CD4-positive, alpha-beta T cell treated with Interferon gamma for 1 hour (primary cell): Measurements from ENCODE around the gene TNFRSF8.
"Not testable (repeated sequence)": the region's sequence is repeated elsewhere in the genome, so short reads cannot be mapped to it uniquely, and the experiment has no call there.

Source experiments
- DNase-seq: peaks from one replicate; pipeline ENCODE4 v3.0.0-alpha.2; 2020

The TNFRSF8 gene

GRCh38 chr1:12090326-12090725 is 27.2 kb downstream of the TNFRSF8 start:
- DNase-seq = no peak

- no peak for DNase-seq
These were observed 28.1 kb downstream of the TNFRSF8 start for GRCh38 chr1:12091191-12091590.

DNA sequence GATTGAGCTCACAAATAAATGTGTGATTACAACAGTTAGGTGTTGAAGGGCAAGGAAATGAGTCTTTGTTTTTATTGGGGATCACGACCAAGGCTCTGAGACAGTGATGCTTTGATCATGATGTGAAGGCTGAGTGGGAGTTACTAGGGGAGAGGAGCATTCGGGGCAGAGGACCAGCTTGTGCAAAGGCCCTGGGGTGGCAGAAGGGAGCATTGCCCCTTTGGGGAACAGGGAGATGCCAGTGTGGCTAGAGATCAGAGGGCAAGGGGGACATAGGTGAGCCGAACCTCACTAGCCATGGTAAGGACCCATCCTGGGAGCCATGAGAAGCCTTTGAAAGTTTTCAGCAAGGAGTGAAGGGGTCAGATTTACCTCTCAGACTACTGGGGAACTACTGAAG is 31.1 kb downstream of the TNFRSF8 start:
- DNase-seq = no peak

DNA sequence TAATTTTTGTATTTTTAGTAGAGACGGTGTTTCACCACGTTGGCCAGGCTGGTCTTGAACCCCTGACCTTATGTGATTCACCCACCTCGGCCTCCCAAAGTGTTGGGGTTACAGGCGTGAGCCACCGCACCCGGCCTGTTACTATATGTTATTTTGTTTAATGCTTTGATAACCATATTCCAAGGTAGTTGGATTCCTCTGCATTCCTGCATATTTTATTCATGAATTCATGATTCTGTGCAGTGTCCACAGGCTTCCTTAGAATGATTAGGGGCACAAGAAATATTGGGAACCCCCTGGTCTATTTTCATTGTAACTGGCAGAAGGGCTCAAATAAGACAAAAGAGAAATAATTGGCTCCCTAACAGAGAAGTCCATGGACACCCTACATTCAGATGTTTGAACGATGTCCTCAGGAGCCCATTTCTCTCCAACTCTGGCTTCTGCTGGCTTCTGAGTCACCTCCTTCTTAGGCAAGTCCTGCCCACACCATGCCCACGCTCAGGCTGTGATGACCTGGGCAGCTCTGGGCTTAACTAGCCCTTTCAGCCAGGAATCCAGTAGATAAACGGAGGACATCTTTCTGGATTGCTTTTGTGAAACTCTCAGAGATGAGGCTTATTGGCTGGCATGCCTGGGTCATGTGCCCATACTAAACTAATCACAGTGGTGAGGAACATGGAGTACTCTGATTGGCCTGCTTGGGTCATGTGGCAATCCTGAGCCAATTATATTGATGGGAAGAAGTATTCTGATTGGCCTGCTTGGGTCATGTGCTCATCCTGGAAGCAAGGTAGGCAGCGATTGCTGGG is 32.6 kb downstream of the TNFRSF8 start:
- DNase-seq = no peak

GRCh38 chr1:12096615-12097014 is 33.5 kb downstream of the TNFRSF8 start:
- no peak for DNase-seq

- no peak for DNase-seq
These were observed 34.2 kb downstream of the TNFRSF8 start for GRCh38 chr1:12097321-12097720.

DNA sequence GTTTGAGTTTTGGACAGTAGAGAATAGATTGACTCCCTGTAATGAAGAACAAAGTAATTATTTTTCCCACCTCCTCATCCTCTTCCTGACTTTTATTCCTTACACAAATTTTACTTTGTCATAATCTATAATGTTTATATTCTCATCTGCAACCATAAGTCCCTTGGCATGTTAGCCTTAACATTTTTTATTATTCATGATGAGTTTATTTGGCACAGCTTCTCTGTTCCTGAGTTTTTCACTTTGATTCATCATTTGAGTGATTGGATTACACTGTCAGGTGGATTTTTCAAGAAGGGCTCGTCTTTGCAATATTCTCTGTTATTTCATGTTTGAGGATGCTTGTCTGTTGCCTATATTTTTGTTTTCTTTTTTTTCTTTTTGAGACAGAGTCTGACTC is 35.7 kb downstream of the TNFRSF8 start:
- DNase-seq = no peak

- DNase-seq = no peak
These were observed 36.5 kb downstream of the TNFRSF8 start for GRCh38 chr1:12099610-12100009.

- no peak for DNase-seq
These were observed 37.0 kb downstream of the TNFRSF8 start for GRCh38 chr1:12100071-12100470.

- DNase-seq = not testable (repeated sequence)
These were observed 38.0 kb downstream of the TNFRSF8 start for GRCh38 chr1:12101120-12101519.

DNA sequence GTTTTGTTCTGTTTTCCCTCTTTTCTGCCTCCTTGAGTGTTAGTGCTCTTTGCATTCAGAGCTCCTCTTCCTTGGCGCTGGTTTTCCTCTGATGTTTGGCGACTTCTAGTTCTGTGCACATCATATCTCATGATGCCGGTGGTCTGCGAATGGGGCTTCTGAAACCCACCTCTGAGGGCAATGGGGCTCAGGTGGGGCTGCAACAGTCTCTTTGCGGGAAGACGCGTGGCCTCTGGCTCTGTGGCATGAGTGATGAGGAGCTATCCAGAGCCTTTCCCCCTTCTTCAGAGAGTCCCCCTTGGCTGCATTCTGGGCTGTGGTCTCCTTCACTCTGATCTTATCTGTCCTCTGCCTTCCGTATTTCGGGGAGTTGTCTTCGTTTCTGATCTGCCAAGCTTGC is 39.0 kb downstream of the TNFRSF8 start:
- DNase-seq = no peak

DNA sequence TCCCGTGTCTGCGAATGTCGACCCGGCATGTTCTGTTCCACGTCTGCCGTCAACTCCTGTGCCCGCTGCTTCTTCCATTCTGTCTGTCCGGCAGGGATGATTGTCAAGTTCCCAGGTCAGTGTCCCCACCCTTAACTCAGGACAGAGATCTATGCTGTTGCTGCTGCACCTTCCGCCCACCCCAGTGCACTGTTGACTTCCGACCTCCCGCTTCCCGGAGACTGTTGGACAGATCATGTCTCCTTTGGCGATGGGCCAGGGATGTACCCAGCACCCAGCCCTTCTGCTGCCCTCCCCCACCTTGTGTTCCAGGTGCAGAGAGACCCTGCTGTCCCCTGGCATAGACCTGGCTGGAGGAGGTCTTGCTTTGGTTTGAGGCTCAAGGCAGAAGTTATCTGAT is 41.3 kb downstream of the TNFRSF8 start:
- no peak for DNase-seq

- no peak for DNase-seq
These were observed 43.0 kb downstream of the TNFRSF8 start for GRCh38 chr1:12106153-12106552.

DNA sequence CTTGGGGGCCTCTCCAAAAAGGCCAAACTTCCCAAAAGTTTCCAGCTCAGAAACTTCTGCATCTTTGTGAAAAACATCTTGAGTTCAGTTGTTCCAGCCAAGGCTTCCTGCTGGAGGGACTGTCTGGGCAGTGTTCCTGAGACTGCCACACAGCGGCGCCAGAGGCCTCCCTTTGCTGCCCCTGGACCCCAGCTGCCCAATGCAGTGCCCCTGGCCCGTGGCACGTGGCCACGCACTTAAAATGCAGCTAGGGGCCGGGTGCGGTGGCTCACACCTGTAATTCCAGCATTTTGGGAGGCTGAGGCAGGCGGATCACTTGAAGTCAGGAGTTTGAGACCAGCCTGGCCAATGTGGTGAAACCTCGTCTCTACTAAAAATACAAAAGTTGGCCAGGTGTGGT is 43.8 kb downstream of the TNFRSF8 start:
- not testable (repeated sequence) for DNase-seq

- DNase-seq = no peak
These were observed 44.6 kb downstream of the TNFRSF8 start for GRCh38 chr1:12107718-12108117.

- DNase-seq = no peak
These were observed 46.8 kb downstream of the TNFRSF8 start for GRCh38 chr1:12109901-12110300.

DNA sequence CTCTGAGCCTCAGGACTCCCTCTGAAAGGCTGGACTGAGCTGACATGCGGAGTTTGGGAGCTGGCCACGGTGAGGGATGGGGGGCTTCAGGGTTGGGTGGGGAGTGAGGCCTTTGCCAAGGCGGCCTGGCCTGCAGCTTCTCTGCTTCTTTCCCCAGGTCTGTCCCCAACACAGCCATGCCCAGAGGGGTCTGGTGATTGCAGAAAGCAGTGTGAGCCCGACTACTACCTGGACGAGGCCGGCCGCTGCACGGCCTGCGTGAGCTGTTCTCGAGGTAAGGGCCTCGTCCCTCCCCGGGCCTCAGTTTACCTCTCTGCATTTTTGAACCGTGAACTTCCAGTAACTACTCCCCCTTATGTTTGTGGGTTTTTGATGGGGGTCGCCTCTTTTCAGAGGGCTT is 48.6 kb downstream of the TNFRSF8 start:
- DNase-seq = no peak

- DNase-seq = no peak
These were observed 49.6 kb downstream of the TNFRSF8 start for GRCh38 chr1:12112711-12113161.

DNA sequence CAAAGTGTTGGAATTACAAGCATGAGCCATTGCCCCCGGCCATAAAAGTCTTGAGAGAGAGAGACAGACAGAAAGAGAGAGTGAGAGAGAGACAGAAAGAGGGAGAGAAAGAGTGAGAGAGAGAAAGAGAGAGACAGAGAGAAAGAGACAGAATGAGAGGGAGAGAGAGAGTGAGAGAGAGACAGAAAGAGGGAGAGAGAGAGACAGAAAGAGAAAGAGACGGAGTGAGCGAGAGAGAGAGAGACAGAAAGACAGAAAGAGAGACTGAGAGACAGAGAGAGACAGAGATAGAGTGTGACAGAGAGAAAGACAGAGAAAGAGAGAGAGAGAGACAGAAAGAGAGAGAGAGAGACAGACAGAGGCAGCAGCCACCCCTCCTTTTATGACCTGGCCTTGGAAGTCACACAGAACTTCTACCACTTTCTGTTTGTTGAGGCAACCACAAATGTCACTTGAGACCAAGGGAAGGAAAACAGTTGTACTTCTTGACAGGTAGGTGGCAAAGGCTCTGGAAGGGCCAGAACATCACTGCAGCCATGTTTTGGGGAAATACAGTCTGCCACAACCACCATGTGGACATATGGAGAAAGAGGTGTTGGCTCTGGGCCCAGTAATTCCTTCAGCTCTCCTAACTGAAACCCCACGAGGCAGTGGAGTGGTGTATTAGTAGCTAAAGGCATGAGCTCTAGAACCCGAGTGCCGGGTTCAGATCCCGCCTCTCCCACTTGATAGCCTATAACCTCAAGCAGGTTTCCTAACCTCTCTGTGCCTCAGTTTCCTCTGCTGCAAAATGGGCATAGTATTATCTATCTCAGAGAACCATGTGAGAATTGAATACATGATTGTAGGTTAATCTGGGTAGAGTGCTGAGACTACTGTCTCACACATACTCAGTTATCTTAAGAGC is 50.6 kb downstream of the TNFRSF8 start:
- DNase-seq = no peak

DNA sequence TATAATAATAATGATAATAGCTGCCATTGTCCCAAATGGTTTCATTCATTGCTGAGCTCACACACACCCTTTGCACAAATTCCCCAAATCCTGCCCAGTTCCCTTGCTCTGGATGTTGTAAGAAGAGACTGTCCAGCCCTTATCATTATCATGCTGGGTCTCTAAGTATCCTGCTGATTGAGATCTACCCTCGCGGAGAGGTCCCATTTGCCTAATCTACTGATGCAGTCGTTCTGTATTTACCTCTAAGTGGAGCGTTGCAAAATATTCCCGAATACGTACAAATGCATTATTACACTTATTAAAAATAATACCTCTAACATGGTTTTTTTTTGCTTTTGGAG is 51.2 kb downstream of the TNFRSF8 start:
- no peak for DNase-seq

DNA sequence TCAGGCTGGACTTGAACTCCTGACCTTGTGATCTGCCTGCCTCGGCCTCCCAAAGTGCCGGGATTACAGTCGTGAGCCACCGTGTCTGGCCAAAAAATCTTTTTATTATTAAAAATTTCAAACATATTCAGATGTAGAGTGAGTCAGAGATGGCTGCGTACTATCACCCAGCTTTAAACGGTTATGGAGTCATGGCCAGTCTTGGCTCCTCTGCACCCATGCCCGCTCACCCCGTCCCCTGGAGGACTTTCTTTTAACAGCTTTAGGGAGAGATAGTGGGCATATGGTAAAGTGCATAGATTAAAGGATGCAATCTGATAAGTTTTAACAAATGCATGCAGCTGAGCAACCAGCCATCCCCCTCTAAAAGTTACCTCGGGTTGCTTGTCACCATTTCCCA is 51.8 kb downstream of the TNFRSF8 start:
- no peak for DNase-seq

- no peak for DNase-seq
These were observed 58.3 kb downstream of the TNFRSF8 start for GRCh38 chr1:12121212-12122003.

DNA sequence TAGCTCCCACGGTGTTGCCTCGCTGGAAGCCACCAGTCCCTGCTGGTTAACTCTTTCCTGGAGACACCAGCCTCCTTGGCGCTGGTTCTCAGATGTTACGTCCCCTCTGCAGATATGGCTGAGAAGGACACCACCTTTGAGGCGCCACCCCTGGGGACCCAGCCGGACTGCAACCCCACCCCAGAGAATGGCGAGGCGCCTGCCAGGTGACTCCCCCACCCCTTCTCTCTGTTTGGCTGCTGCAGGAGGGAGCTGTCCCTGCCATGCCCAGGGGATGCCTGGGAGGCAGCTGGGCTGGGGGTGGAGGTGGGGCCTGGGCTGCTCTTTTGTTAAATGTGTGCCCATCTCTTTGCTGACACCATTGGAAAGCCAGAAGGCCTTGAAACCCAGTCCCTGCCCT is 60.1 kb downstream of the TNFRSF8 start:
- no peak for DNase-seq
